Hepatocyte (in vitro differentiated cells): ENCODE results near the gene OR8B8.

Experiments
- EZH2 ChIP-seq: fragments of 200-600 bp; sonication (generic); IDR thresholded peaks from 2 replicates; pipeline ENCODE4 v1.6.1; 2016; ENCODE audit warnings: antibody characterized with exemption, mild to moderate bottlenecking, borderline replicate concordance
- EZH2phosphoT487 ChIP-seq: fragments of 200-600 bp; sonication (generic); IDR thresholded peaks from one replicate; pipeline ENCODE4 v1.6.1; 2018; ENCODE audit warnings: antibody characterized with exemption, mild to moderate bottlenecking, low read depth, moderate library complexity; ENCODE audit not compliant: unreplicated experiment, severe bottlenecking
- TF ChIP-seq, protein P1 (sequence below): fragments of 200-600 bp; sonication (generic); IDR thresholded peaks from 2 replicates; pipeline ENCODE4 v1.5.1; 2016; ENCODE audit warnings: antibody characterized with exemption, mild to moderate bottlenecking; ENCODE audit not compliant: poor library complexity

GRCh38 chr11:124467381-124467927 lies 22.0 kb upstream of the OR8B8 start:
- TF ChIP-seq, protein P1, sequence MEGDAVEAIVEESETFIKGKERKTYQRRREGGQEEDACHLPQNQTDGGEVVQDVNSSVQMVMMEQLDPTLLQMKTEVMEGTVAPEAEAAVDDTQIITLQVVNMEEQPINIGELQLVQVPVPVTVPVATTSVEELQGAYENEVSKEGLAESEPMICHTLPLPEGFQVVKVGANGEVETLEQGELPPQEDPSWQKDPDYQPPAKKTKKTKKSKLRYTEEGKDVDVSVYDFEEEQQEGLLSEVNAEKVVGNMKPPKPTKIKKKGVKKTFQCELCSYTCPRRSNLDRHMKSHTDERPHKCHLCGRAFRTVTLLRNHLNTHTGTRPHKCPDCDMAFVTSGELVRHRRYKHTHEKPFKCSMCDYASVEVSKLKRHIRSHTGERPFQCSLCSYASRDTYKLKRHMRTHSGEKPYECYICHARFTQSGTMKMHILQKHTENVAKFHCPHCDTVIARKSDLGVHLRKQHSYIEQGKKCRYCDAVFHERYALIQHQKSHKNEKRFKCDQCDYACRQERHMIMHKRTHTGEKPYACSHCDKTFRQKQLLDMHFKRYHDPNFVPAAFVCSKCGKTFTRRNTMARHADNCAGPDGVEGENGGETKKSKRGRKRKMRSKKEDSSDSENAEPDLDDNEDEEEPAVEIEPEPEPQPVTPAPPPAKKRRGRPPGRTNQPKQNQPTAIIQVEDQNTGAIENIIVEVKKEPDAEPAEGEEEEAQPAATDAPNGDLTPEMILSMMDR, result no peak
- TF ChIP-seq EZH2 (no peak), EZH2phosphoT487 (no peak)
